Left hindlimb (tissue), 1 donor: ENCODE results near the gene ROR1.

ENCODE experiments used
- DNase-seq: peaks from one replicate; pipeline ENCODE4 v3.0.0-alpha.2; 2018

The ROR1 gene

DNA sequence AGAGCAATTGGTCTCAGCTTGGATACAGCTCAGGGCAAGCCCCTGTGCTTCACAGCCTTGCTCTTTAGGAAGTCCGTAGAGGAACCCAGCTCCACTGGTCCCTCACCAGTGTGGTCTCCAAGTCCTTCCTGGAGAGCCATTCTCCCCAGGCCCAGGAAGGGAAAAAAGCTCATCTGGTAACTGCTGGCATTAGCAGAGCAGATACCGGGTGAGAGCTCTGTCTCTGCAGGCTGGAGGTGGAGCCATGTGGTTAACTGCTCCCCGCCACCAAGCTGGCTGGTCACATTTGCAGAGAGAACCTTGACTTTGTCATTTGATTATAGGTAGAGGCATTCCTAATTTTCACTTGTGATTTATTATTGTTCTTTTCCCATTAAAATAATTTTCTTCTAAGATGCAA lies 169.6 kb downstream of the ROR1 start:
- no peak for DNase-seq

GRCh38 chr1:63945943-63946342 lies 172.1 kb downstream of the ROR1 start:
- no peak for DNase-seq

DNA sequence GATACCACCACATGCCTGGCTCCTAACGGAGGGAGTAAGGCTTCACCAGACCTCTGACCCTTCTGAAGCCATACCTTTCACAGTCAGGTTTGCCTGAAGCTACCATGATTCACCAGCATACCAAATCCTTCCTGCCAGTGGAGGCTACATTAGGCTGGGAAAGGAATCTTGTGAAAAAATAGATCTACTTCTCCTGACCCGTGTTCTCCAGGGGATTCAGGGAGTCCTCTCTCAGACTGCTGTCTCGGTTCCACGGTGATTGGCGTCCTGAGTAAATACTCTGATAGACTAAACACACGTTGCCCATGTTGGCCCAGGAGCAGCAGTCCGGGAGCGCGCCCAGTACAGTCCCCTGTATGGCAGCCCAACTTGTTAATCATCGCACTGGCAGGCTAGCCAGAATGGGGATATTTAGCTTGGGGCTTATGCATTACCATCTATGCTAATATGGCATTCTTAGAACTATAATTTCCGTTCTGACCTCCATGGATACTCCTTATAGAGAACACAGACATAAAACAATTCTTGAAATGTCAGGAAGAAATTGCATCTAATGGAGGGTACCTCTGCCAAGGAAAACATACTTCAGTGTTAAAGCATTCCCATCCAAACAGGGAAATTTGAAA lies 173.2 kb downstream of the ROR1 start:
- peak; percentile 82 for DNase-seq

DNA sequence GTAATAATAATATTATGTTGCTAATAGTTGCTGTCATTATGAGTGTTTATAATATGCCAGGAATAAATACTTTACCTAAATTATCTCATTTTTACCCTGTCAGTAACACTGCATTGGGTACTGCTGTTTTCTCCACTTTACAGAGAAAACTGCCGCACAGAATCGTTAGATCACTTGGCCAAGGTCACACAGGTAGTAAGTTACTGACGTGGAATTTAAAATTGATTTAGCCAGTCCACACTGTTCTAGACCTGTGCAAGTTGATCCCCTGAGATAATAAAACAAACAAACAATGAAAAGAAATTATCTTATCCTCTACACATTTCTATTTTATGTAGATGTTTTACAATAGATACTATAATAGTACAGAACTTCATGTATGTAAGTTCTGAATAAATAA lies 174.1 kb downstream of the ROR1 start:
- DNase-seq = no peak

DNA sequence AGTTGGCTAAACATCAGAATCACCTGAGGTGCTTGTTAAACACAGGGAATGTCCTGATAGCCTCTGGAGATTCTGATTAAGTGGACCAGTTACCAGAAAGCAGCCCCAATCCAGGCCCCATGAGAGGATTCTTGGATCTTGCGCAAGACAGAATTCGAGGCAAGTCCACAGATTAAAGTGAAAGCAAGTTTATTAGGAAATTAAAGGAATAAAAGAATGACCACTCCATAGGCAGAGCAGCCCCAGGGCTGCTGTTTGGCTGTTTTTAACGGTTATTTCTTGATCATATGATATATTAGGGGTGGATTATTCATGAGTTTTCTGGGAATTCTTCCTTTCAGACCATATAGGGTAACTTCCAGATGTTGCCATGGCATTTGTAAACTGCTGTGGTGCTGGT lies 176.2 kb downstream of the ROR1 start:
- no peak for DNase-seq

- no peak for DNase-seq
These were observed 177.5 kb downstream of the ROR1 start for GRCh38 chr1:63951059-63951946.

DNA sequence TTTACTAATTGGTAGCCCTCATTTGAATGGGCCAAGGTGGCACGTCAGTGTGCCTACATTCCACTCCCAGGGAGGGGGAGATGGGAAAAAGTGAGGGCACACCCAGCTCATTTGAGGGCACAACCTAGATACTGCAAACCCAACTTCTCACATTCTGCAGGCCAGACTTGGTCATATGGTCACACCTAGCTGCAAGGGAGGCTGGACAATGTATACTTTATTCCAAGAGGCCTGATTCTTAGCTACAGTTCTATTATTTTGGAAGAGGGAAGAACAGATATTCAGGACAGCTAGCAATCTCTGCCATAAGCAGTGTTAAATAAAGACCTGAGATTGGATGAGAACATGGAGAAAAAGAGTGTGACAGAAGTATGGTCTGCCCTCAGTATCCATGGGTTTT lies 180.4 kb downstream of the ROR1 start:
- no peak for DNase-seq

DNA sequence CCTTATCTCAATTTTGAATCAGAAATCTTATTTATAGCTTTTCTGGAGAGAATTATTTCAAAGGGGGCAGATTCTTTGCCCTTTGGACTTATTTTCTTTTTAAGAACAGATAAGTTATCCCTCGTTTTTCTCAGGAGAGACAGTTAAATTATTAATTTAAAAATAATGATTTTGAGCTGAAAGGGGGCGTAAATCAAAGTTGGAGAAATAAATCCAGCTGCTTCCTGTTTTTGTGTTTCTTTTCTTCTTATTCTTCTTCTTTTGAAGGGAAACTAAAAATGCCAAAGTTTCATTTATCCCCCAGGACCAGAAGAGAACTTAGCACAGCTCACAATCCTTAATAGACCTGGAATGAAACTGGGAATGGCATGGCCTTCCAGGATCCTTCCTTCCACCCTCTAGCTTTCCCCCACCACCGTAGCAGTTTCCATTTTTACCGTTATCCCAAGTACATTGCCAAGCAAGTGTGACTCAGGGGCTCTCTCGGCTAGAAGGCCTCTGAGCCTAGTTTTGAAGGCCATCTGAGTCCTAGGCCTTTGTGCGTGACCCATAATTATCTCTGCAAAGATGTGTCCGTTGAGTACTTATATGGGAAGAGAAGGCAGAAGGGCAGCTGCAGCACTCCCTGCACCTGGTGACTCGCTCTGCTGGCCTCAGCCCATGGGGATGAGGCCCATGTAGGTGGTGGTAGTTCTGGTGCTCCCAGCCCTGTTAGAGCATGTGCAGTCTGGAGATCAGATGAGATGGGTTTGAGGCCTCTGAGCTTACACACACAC lies 181.7 kb downstream of the ROR1 start:
- no peak for DNase-seq

- no peak for DNase-seq
These were observed 184.7 kb downstream of the ROR1 start for GRCh38 chr1:63958556-63958955.

- DNase-seq = no peak
These were observed 186.5 kb downstream of the ROR1 start for GRCh38 chr1:63960326-63960725.

DNA sequence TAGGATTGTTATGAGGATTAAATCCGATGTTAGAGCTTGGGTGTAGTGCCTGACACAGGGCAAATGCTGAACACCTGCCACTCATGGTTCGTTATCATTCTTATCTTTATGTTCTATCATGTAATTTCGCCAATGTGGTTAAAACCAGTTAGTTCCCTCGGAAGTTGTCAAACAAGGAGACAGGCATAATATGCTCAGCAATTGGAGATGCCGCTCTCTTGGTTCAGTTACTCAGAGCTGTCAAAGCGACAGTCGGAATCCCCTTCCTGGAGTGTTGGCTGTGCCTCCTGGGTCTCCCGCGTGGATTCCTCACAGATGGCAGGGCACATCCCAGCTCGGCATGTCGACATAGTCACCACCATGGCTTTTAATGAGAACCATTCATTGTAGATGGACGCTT lies 192.2 kb downstream of the ROR1 start:
- no peak for DNase-seq

DNA sequence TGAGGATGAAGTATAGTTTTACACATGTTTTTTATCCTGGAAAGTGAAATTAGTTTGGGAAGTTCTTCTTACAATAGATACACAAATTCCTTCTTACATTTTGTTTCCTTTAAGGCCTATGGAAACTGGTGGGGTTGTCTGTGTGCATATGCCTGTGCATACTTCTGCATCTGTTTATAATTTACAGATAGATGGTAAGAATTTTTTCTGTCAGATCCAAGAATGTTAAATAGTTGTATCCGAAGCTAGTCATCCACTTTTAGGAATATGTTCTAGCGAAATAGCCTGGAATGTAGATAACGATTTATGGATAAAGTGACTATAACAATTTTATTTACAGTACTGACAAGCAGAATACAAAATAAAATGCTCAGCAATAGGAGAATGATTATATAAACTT lies 194.1 kb downstream of the ROR1 start:
- no peak for DNase-seq

DNA sequence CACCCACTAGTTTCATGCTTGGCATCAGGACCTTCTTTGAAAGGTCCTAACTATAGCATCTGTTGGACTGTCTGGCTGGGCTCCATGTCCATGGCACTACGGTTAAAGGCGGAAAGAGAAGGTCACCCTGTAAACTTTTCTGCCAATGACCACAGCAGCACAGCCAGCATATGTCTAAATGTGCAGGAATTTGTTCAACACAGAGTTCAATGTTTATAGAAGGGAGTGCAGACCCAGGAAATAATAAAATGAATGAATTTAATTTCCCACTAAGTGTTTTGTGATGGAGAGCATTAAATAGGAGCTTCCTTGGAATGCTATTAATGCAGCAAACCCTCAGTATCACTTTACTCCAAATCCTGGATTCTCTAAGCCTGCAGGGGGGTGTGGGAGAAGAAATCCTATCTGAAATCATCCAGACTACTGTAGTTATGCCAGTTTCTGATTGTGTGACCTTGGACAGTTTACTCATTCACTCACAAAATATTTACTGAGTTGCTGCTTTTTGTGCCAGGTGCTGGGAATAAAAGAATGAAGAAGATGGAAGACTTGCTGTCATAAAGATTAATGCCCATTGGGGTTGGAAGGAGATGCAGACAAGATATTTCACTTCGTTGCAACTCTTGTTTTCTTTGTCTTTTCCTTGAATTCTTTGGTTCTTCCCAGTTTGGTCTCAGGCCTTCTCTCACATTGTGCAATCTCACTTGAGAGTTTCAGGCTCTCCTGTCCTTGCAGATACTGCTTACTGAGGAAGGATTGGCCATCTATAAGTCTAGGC lies 195.0 kb downstream of the ROR1 start:
- no peak for DNase-seq

DNA sequence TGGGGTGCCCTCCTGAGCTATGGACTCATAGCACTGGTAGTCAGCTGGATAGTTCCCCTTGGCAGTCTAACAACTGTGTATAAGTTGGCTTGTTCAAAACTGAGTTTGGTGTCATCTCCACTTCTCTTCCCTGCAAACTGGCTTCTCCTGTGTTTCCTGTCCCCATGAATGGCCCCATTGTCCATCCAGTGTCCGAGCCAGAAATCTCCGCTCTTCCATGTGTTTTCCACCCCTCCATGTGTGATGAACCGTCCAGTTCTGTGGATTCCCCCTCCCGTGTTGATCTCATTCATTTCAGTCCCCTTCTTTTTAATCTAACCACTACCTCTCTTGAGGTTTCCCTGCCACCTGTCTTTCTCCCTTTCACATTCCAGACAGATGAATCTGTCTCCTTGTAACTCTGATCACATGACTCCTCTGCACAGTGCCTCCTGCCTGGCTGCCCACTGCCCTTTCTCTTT lies 195.7 kb downstream of the ROR1 start:
- DNase-seq = no peak

- no peak for DNase-seq
These were observed 197.7 kb downstream of the ROR1 start for GRCh38 chr1:63971557-63971956.

DNA sequence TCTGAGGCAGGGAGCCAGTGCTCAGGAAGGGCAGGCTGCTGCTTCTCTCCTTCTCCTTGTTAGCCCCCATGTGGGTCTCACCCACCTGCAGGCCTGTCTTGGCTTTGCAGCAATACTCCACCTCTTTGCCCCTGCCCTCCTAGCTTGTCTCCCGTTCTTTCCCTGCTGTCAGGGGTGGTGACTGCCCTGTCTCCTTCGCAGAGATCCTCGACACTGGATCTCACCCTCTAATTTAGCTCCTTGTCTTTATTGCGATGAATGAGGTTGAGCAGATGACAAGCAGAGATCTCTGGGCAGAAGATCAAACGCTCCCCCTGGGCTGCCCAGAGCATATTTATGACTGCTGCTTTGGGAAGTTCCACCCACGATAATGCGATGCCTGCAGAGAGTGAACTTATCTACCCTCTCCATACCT lies 199.2 kb downstream of the ROR1 start:
- no peak for DNase-seq

DNA sequence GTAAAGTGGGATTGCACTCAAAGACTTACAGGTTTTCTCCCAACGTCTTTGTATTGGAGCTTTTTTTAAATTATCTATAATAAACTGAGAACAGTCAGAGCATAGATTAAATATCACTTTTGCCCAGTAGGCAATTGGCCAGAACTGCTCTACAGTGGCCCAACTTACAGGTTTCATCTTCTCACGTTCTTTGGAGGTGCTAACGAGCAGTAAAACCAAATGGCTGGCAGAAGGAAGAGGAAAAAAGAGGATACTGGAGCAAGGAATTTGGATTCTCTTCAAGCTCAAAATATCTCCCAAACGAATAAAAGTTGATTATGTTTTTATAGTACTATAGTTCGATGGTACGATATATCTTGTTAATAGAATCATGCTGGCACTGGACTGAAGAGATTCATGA lies 201.1 kb downstream of the ROR1 start:
- DNase-seq = no peak

GRCh38 chr1:63975481-63975880 lies 201.7 kb downstream of the ROR1 start:
- peak; percentile 72 for DNase-seq

GRCh38 chr1:63976006-63976405 lies 202.2 kb downstream of the ROR1 start:
- DNase-seq = no peak

DNA sequence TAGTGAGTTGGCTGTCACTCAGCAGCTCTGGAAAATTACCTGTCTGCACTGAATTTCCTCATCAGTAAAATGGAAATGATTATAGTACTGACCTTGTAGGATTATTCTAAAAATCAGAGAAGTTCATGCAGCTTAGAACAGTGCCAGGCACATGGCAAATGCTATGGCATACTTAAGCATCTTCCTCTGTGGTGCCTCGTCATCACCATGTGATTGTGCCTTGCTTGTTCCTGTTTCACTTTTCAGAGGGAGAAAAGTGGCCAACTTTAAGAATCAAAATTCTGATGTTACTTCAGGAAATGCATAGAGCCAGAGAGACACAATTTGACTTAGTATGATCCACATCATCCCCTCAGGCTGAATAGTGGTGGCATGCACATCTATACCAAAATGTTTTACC lies 203.6 kb downstream of the ROR1 start:
- no peak for DNase-seq

- DNase-seq = no peak
These were observed 207.1 kb downstream of the ROR1 start for GRCh38 chr1:63980740-63981407.

DNA sequence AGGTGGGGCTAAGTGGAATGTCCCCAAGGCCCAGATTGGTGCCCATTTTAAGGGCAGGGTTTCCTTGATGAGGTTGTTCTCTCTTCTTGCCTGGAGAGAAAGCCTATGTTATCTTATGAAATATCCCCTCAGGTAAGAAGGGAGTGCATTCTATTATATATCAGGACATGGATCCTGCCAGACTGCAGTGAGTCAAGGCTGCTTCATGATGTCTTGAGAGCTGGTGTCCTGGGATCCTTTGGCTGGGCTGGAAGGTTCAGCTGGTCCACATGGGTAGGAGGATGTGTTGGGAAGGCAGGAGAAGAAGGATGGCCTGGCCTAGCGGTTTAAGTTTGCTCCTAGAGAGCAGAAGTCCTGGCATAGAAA lies 207.6 kb downstream of the ROR1 start:
- DNase-seq = no peak
